ENCODE measurements around the gene TEKTIP1. TPM values are rescaled to one million over a fixed set of nuclear protein-coding genes. Genes with fewer than 3 reads are reported as not detected.

TEKTIP1 gene
- polyA plus RNA-seq, 1 donor = 5.1 TPM

DNA sequence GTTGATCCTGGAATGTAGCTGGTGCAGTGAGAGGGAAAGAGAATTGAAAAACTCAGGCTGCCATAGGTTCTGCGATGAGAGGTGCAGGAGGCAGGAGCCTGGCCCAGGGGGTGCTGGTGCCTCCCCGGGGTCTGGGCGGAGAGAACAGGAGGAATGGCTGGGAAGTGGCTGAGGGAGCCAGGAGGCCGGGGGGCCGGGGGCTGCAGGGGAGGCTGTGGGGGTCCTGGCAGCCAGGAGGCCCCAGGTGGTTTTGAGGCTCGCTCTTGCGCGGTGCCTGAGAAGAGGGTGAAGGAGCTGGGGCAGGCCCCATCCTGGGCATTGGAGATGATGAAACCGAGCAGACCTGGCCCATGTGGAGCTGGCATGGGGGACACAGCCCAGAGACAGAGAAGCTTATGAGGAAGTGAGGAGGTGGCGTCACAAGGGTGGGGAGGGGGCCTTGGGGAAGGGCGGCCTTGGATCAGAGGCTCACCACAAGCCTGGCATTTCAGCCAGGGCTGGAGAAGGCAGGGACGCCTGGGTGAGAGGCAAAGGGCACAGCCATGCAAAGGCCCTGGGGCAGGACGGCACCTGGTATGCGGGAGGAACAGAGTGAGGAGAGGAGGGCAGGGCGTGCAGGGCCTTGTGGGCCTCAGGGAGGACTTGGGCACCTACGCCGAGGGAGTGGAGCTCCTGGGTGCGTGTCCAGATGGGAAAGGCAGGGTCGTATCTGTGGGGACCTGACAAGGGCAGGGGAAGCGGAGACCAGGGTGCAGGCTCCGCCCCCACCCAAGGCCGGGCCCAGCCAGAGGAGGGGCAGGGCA is 1.3 kb upstream of the TEKTIP1 start:
- DNase-seq = no peak

DNA sequence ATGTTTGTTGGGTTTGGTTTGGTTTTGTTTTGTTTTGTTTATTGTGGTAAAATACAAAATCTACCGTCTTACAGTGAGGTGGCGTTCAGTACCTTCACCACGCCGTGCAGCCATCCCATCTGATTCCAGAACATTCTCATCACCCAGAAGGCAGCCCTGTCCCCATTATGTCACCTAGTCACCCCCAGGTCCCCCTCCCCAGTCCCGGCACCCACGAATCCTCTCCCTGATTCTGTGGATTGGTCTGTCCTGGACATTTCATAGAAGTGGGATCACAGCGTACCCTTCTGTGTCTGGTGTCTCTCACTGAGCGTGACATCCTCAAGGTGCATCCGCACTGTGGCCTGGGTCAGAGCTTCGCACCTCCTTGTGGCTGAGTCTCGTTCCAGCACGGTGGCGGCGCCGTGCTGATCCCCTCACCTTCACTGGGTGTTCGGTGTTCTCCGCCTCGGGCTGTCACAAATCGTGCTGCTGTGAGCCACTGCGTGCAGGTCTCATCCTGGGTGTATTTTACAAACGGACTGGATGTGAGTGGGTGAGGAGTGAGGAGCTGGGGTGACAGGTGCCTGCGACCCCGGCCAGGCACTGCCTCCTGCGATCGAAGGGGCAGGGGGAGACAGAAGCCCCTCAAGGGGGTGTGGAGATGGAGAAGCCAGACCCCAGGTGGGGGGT is 580 bp upstream of the TEKTIP1 start:
- DNase-seq = no peak

DNA sequence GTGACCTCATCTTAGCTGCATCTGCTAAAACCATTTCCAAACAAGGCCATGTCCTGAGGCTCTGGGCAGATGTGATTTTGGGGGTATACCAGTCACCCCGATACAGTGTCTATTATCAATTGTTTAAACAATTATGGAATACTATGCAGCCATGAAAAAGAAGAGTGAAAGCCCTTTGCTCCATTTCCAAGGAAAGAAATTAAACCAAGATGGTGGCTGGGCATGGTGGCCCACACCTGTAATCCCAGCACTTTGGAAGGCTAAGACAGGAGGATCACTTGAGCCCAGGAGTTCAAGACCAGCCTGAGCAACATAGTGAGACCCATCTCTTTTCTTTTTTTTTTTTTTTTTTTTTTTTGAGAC is 763 bp downstream of the TEKTIP1 start:
- DNase-seq = no peak

DNA sequence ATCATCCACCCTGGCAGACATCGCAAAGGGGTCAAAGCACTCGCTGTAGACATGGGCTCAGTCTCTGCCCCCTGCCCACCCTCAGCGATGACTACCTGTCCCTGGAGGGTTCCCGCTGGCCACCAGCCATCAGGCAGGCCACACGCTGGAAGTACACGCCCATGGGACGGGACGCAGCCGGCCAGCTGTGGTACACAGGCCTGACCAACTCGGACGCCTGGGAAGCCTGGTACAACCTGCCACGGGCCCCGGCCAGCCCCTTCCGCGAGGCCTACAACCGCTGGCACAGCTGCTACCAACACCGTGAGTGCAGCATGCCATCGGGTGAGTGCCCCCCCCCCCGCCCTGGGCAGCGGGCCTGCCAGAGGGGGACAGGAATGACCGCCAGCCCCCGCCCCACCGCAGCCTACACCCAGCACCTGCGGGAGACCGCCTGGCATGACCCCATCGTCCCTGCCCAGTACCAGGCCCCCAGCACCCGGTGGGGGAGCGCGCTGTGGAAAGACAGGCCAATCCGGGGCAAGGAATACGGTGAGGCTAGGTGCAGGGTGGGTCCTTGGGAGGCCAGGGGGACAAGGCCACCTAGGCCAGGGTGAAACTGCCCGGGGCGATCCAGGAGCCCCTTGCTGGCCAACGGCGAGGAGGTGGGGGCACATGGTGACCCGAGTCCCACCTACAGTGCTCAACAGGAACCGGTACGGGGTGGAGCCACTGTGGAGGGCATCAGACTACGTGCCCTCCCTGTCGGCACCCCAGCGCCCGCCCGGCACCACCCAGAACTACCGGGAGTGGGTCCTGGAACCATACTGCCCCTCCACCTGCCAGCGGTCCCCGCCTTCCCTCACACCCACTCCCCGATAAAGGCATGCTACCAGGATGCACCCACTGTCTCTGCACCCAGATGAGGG is 4.4 kb downstream of the TEKTIP1 start:
- DNase-seq = no peak

DNA sequence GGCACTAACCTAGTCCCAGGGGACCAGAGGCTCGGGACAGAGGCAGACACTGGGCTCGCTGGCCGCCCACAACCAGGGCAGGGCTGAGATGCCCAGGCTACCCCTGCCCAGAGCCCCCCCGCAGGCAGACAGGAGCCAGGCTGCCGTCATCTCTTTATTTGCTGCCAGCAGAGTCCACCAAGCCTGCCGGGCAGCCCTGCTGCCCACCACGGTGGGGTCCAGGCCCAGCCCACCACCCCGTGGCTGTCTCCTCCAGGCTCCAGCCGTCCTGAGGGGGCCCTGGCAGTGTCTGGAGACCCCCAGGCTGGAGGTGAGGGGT is 5.0 kb downstream of the TEKTIP1 start:
- no peak for DNase-seq

DNA sequence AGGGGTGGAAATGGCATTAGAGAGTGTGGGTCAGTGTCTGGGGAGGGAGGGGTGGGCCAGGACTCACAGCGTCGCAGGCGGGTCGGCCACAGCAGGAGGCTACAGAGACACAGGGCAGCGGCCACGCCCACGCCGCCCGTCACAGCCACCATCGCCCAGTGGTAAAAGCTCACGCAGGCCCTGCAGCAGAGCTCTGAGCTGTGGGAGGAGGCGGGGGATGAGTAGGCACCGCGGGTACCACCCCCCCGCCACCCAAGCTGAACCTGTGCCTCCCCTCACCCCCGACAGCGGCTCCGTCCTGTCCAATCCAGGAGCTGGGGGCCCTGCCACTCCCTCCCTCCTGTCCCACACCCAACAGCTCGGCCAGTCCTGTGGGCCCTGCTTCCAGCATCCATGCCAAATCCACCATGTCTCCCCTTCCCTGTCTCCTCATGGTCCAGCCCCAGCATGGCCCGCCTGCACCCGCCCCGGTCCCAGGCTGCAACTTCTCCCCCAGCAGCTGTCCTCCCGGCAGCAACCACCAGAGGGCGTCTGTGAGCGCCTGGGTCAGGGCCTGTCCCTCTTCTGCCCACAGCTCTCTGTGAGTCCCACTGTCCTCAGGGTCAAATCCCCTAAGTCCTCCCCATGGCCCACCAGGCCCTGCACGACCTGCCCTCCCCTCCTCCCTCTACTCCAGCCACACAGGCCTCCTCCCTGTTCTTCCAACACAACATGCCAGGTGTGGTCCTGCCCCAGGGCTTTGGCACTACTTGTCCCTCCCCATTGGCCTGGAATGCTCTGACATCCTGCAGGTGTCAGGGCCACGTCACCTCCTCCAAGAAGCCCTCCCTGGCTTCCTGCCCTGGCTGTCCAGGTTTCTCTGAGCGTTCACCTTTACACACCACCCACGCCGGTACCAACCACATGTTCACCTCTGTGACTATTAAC is 6.0 kb downstream of the TEKTIP1 start:
- DNase-seq = no peak

DNA sequence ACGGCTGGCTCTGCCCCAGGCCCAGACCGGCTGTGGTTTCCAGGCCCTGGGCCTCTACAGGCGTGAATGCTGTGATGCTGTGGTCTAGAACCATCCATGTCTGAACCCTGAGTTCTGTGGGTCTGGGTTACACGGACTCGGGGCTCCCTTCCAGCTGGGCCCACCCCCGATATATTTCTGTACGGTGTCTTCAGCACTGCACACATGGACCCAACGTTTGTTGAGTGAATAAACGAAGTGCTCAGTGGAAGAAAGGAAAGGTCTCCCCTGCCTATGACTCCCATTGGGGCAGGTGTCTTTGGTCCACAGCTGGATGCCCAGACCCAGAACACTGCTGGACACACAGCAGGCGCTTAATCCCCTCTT is 6.7 kb downstream of the TEKTIP1 start:
- no peak for DNase-seq

DNA sequence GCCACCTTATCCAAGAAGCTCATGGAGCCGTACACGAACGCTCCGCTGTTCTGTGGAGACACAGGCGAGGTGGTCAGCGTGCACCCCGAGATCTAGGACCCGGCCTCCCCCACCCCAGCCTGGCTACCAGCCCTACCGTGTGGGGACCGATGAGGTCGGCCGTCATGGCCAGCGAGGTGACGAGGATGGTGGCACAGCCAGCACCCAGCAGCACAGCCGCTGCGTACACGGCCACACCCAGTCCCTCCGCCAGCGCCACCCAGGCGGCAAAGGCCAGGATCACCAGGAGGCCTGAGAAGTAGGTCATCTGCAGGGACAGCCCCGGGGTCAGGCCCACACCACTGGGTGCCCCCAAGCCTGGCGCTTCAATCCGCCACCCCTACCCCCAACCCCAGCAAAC is 7.1 kb downstream of the TEKTIP1 start:
- no peak for DNase-seq

DNA sequence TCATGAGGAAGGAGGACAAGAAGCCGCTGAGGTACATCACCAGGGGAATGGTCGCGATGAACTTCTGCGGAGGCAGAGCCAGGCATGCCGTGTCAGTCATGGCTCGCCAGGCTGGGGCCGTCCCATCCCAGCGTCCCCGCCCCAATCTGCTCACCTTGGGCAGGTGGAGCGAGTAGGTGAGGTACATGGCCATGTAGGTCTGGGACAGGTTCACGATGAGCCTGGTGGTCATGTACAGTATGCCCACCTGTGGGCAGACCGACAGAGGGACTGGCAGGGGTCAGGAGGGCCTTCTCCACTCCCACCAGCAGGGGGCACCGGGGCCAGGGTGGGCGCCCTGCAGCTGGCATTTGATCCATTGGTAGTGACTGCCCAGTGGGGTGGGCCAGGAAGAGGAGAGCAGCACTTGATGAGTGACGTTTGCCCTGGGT is 8.3 kb downstream of the TEKTIP1 start:
- DNase-seq = no peak

DNA sequence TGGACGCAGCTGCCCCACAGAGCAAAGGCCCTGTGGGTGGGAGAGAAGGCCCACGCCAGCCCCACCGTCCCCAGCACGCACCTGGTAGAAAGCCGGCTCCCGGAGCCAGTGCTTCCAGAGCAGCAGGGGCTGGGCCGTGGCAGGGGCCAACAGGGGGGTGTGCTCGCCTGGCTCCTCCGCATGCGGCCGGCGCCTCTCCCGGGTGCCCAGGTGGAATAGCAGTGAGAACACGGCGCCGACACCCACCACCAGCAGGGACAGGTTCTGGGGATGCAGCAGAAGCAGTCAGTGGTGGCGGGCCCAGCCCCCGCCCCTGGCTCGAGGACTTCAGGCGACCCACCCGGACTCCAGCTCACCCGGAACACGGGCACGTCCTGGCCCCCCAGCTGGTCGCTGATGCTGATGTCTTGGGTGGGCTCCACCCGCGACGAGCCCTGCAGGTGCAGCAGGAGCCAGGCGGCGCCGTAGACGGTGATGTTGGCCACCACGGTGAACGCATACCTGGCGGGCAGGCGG is 8.9 kb downstream of the TEKTIP1 start:
- DNase-seq = no peak

DNA sequence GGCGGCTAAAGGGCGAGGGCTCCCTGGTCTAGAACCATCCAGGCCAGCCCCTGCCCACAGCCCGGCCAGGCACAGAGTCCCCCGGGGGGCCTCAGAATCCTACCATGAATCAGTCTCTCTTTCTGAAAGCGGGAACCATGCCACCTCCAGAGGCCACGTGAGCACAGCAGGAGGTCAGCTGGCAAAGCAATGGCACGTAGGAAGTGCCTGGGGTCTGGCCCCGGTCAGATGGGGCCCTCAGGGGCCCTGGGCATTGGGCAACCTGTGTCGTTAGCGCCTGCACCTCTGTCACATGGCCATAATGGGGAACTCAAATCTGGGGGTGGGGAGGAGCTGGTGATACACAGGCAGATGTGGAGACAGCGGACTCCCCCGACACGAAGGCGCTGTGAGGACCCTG is 9.6 kb downstream of the TEKTIP1 start:
- DNase-seq = no peak

DNA sequence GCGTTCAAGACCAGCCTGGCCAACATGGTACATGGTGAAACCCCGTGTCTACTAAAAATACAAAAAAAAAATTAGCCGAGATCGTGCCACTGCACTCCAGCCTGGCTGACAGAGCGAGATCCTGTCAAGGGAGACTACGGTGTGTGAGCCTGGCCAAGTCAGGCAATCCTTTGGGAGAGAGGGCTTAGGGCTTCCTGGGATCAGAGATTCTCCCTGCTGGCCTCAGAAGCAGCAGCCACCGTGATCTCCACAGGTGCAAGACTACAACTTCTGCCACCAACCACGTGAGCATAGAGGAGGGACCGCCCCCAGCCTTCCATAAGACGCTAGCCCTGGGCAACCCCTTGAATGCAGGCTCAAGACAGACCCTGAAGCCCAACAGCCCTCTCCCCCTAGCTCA is 10.8 kb downstream of the TEKTIP1 start:
- no peak for DNase-seq

DNA sequence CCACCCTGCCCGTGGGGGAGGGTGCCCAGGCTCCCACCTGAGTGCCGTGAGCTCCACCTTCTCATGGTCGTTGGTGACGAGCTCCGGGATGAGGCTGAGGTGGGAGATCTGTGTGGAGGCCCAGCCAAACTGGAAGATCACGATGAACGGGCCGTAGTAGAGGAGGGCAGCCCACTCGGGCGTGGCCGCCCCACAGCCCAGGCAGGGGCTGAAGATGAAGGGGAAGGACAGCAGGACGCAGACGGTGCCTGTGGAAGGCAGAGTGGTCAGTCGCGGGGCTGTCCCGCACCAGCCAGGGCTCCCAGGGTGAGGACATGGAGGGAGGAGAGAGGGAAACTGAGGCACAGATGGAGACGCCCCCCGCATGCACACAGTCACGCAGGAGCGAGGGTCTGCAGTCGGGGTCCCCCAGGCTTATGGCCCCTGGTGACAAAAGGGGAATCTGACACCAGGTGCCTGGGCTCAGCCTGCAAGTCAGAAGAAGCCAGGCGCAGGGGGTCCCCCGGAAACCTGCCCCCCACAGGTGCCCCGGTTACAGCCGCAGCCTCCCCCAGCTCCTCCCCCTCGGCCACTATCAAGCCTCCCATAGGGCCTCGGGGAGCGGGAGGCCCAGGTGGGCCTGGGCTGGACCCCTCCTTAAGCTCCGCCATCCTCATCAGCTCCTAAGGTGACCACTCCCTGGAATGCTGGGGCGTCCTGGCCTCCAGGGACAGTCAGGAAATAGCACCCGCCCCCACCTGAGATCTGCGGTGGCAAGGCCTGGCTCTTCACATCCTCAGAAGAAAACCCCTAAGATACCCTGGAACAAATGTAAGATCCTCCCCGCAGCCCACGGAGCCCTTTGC is 12.2 kb downstream of the TEKTIP1 start:
- DNase-seq = no peak

DNA sequence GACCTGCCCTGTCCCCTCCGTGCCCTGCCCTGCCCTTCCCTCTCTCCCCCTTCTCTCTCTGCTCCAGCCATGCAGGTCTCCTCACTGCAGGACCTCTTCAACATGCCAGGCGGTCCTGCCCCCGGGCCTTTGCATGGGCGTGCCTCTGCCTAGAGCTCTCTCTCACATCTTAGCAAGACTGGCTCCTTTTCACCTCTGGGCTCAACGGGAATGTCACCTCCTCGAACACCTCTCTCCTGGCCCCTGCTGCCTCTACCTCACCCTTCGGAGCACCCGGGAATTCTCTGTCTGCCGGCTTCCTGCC is 12.8 kb downstream of the TEKTIP1 start:
- DNase-seq = no peak

DNA sequence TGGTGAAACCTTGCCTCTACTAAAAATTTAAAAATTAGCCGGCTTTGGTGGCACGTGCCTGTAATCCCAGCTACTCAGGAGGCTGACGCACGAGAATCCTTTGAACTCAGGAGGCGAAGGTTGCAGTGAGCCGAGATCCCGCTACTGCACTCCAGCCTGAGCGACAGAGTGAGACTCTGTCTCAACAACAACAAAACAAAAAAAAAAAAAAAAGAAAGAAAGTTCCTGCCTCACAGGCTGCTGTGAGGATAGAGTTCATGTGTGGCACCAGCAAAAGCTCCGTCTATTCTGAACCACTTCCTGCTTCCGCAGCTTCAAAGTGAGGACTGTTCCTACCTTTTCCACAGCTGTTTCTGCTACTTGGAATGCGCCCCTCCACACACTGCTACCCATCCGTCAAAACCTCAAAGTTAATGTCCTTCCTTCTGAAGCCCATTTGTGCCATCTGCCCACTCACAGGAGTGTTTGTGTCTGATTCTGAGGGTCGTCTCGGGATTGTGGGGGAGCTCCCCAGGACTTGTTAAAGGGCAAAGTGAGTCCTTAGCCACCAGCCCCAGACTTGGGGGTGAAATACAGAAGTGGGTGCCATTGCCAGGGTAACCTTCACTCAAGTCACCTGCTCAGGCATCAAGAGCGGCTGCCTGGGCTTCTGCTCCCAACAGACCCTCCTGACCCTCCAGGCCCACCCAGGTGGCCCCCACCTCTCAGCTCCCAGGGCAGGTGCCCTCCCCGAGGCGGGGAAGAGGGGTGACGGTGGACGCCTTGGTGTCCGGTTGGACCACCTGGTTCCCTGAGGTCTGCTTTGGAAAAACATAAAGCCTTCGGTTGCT is 15.5 kb downstream of the TEKTIP1 start:
- no peak for DNase-seq

DNA sequence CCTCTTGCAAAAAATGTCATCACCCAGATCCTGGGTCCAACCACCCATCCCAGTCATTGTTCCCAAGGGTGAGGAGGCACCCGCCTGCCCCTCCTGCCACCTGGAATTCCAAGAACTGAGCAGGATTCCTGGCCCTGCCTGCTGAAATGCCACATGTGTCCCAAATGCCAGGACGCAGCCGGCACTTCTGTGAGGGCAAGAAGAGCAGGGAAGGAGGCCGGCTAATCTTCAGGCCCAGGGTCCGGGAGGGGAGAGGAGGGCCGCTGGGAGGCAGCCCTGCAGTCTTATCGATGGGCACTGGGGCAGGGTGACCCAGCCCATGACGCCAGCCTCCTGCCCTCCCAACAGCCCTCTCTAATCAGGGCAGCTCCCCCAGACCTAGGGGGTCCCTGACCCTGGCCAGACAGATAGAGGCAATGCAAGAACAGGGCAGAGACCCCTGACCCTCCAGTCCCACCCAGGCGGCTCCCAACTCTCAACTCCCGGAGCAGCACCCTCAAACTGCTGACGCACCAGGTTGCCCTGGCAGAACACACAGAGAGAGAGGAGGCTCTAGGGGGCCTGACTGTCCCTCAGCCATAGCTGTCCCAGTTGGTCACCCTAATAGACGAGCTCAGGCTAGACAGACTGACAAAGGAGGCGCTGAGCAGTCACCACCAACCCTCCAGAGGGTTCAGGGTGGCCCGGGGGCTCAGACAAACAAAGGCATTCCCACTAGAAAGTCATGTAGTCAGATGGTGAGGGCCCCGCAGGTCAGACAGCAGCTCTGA is 16.9 kb downstream of the TEKTIP1 start:
- DNase-seq = no peak

DNA sequence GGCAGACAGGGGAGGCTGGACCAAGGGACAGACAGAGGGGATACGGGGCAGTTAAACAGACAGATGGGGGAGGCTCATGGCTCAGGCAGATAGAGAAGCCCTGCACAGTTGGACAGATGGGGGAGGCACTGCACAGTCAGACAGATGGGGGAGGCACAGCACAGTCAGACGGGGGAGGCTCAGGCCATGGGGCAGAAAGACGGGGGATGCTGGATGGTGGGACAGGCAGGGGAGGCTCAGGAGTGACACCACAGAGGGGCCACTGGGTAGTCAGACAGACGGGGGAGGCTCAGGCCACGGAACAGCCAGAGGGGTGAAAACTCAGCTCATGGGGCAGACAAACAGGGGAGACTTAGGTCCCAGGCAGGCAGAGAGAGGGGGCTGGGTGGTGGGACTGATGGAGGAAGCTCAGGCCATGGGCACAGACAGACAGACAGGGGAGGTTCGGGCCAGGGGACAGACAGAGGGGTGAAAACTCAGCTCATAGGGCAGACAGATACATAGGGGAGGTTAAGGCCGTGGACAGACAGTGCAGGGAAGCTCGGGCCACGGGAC is 17.5 kb downstream of the TEKTIP1 start:
- DNase-seq = no peak

DNA sequence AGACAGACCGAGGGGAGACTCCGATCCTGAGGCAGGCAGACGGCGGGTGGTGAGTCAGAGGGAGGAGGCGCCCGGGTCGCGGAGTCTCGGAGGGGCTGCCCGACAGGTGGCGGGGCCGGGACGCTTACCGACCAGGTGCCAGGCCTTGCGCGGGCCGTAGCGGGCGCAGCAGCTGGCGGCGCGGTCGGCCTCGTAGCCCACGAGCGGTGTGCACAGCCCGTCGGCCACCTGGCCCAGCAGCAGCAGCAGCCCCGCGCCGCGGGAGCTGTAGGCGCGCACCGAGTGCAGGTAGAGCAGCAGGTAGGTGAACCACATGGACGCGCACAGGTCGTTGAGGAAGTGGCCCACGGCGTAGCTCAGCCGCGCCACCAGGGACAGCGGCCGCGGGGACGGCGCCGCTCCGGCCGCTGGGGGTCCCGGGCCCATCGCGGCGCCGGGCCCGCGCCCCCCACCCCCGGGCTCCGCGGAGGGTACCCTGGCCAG is 18.0 kb downstream of the TEKTIP1 start:
- DNase-seq = no peak
